Stimulated activated CD8-positive, alpha-beta memory T cell treated with anti-CD3 and anti-CD28 coated beads, Interleukin-2, amount 100 ng/mL, for 48 hours (primary cell): ENCODE results near the gene PAN2.

ENCODE experiments used
- DNase-seq, 2 donors: peaks; one replicate each; pipeline ENCODE4 v3.0.0-alpha.2; 2020; ENCODE audit warnings: low read depth in 2 of 2

PAN2 gene, protein sequence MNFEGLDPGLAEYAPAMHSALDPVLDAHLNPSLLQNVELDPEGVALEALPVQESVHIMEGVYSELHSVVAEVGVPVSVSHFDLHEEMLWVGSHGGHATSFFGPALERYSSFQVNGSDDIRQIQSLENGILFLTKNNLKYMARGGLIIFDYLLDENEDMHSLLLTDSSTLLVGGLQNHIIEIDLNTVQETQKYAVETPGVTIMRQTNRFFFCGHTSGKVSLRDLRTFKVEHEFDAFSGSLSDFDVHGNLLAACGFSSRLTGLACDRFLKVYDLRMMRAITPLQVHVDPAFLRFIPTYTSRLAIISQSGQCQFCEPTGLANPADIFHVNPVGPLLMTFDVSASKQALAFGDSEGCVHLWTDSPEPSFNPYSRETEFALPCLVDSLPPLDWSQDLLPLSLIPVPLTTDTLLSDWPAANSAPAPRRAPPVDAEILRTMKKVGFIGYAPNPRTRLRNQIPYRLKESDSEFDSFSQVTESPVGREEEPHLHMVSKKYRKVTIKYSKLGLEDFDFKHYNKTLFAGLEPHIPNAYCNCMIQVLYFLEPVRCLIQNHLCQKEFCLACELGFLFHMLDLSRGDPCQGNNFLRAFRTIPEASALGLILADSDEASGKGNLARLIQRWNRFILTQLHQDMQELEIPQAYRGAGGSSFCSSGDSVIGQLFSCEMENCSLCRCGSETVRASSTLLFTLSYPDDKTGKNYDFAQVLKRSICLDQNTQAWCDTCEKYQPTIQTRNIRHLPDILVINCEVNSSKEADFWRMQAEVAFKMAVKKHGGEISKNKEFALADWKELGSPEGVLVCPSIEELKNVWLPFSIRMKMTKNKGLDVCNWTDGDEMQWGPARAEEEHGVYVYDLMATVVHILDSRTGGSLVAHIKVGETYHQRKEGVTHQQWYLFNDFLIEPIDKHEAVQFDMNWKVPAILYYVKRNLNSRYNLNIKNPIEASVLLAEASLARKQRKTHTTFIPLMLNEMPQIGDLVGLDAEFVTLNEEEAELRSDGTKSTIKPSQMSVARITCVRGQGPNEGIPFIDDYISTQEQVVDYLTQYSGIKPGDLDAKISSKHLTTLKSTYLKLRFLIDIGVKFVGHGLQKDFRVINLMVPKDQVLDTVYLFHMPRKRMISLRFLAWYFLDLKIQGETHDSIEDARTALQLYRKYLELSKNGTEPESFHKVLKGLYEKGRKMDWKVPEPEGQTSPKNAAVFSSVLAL

DNA sequence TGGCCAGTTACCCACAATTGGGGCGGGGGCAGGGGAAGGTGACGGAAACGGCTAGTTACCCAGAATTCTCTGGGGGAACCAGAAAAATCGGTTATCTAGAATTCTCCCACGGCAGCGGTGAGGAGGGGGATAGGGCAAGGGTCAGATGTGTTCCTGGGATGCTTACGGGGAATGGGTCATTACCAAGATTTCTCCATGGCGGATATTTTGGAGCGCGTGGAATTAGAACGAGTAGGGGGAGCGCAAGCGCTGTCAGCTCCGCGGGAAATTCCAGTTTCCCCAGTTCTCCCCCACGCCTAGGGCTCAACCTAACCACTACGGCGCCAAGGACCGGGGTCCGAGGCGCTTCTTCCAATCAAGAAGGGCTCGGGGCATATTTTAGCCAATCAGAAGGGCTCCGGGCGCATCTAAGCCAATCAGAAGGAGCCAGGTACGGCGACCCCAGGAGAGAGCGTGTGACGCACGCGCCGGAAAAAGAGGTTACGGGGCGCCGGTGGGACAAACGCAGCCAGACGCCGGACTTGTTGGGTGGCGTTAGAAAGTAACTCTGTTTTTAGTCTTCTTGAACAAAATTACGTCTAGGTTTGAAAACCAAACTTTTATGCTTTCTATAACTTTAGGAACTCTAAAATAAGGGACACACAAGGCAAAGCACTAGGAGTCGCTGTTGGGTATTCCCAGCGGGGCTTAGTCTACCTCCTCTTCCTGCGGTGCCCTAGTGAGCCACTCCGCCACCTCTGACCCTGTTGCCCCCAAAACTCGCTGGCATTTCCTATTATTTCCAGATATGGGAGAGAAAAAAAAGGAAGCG lies at the start of gene PAN2:
Gene PAN2 (minus strand): TSS at position 322 of the 811 bp plus-strand sequence. CDS start 906 bp downstream, outside the sequence.
- peak; percentile 83 to 88 for DNase-seq

DNA sequence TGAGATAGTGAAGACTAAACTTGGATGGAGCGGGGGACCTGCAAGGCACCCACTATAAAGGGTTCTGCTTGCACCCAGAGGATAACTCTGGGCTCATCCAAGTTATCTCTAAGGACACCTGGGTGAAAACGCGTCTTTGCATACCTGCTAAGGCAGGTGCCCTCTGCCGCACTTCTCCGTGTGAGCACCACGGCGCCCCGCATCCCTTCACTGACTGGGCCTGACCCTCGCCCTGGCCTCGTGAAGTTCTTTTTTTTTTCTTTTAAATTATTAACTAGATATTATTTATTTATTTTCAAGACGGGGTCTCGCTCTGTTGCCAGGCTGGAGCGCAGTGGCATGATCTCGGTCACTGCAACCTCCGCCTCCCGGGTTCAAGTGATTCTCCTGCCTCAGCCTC lies 48.8 kb upstream of the PAN2 start:
- DNase-seq: no peak

DNA sequence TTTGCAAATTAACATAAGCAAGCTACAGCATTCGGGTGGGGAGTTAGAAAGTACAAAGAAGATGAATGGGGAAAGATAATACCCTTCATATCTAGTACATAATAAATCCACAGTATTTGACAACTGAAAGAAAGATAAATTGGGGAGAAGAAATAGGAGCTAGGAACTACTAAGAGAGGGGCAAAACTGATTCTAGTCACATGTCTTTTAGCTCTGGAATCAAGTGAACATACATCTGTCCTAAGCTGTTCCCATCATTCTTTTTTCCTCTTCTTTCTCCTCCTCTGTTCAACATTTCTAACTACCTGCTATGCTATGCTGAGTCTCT lies 44.2 kb upstream of the PAN2 start:
- DNase-seq: no peak

DNA sequence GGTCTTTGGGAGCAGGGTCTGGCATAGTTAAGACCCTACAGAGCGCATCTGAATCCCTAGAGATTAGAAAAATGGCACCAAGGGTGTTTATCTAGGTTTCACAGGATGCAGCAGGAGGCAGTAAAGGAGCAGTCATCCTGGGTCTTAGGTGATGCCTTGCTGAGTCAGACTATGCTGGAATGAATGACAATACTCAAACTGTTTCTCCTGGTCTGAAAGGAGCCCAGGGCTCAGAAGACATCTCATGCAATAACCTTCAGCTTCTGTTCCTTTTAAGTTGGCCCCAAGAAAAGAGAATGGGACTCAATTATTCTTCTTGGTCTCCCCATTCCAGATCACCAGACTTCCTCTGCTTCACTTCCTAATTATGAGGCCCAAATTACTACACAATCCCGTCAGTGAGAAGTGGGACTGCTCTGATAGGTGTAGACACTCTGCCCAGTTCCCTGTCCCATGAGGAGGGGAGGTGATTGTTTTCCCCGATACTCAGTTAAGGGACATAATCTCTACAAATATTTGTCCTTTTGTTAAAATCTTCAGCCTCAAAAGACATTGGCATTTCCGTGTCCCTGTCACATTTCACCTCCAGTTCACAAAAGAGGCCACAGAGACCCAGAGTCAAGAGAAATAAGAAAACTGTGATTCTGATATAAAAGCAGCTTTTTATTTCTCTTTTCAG lies 43.6 kb upstream of the PAN2 start:
- no peak for DNase-seq

DNA sequence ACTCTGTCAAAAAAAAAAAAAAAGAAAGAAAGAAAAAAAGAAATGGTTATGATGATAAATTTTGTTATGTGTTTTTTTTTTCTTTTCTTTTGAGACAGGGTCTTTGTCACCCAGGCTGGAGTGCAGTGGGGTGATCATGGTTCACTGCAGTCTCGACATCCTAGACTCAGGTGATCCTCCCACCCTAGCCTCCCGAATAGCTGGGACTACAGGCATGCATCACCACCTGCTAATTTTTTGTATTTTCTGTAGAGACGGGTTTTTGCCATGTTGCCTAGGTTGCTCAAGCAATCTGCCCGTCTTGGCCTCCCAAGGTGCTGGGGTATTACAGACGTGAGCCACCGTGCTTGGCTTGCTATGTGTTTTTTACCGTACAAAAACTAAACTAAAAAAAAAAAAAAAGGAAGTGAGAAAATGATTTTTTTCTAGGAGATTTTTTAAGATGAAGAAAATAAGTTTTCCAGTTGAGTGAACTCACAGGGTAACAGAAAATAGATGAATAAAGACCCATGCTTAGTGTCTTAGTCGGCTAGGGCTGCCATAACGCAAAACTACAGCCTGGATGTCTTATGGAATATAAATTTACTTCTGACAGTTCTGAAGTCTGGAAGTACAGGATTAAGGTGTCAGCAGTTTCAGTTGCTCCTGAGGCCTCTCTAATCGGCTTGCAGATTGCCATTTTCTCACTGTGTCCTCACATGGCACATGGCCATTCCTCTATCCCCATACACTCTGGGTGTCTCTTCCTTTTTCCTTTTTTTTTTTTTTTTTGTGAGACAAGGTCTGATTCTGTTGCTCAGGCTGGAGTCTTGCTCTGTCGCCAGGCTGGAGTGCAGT lies 42.0 kb upstream of the PAN2 start:
- DNase-seq: no peak

DNA sequence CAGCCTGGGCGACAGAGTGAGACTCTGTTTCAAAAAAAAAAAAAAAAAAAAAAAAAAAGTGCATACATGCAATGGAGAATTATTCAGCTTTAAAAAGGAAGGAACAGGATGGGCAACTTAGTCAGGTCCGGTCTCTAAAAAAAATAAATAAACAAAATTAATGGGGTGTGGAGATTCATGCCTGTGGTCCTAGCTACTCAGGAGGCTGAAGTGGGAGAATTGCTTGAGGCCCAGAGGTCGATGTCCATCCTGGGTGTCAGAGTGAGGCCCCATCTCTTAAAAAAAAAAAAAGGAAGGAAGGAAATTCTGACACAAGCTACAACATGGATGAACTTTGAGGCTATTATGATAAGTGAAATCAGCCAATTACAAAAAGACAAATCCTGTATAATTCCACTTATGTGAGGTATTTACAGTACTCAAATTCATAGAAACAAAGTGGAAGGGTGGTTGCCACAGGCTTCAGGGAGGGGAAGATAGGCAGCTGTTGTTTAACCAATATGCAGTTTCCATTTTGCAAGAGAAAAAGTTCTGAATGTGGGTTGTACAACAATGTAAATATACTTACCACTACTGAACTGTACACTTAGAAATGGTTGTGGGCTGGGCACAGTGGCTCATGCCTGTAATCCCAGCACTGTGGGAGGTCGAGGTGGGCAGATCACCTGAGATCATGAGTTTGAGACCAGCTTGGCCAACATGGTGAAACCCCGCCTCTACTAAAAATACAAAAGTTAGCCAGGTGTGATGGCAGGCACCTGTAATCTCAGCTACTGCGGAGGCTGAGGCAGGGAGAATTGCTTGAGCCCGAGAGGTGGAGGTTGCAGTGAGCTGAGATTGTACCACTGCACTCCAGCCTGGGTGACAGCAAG lies 41.2 kb upstream of the PAN2 start:
- no peak for DNase-seq

DNA sequence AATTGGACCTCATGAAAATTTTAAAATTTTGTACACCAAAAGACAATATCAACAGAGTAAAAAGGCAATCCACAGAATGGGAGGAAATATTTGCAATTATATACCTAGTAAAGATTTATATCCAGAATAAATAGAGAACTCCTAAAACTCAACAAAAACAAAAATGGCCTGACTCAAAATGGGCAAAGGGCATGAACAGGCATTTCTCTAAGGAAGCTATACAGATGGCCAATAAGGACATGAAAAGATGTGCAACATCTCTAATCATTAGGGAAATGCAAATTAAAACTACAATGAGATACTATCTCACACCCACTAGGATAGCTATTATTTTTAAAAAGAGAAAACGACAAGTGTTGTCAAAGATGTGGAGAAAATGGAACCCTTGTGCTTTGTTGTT lies 39.7 kb upstream of the PAN2 start:
- no peak for DNase-seq

DNA sequence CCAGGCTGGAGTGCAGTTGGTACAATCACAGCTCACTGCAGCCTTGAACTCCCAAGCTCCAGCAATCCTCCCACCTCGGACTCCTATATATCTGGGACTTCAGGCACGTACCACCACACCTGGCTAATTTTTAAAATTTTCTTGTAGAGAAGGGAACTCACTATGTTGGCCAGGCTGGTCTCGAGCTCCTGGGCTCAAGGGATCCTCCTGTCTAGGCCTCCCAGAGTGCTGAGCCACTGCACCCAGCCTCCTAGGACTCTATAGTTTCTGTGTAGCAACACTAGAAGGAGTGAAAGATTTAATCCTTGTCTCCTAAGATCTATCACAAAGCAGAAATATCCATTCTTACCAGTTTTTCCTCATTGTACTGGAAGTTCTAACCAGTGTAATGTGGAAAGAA lies 33.1 kb upstream of the PAN2 start:
- no peak for DNase-seq

DNA sequence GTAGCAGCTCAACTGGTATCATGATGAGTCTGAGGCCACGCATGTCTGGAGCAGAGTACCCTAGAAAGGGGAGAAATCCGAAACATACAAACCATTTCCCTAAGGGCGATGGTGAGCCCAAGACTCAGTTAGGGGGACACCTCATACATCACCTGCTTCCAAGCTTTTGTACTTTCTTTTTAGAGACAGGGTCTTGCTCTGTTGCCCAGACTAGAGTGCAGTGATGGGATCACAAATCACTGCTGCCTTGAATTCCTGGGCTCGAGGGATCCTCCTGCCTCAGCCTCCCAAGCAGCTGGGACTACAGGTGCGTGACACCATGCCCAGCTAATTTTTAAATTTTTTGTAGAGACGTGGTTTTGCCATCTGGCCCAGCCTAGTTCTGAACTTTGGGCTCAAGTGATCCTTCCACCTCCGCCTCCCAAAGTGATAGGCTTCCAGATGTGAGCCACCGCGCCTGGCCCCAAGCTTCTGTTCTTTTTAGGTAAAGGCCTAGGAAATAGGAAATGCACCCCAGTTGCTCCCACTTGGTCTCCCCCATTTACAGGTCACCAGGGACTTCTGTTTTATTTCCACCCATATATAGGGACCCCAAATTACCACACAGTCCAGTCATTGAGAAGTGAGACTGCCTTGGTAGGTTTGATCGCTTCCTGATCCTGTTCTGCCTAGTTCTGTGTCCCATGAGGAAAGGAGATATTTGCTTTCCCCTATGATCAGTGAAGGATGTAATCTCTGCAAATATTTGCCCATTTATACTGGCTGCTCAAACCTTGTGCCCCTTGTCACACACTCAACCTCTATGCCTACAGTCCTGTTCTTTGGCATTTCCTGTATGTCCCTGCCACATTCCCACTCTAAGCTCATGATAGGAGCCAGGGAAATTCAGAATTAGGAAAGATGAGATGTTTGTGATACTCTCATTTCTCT lies 28.6 kb upstream of the PAN2 start, which contains the start of gene APOF:
Gene APOF (minus strand): TSS at position 728 of the 930 bp plus-strand sequence. CDS start 112 bp downstream, at position 616.
- no peak for DNase-seq

DNA sequence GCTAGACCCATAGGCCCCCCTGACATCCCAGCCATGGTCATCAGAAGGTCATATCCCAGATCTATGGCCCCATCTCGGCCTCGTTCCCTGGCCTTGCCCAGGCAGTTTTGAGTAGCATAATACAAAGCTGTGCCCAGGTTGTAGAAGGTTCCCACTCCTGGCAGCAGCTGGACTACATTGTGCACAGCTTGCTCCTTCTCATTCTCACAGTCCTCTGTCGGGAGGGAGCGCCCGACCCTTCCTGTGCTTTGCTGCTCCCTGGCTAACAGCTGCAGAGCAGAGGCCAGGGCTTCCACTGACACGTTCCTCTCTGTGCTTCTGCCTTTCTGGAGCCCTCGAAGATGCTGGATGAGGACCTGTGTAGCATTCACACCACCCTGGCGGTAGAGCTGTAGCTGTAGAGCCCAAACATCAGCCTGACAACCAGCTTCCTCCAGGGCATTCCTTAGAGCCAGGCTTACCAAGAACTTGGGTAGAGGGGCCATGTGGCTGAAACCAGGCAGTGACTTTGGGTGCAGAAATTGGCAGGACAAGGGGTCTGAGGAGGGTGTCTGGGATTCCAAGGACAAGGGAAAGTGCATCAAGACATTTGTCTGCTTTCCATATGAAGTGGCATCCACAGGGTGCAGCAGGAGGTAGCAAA lies 27.8 kb upstream of the PAN2 start:
- no peak for DNase-seq

DNA sequence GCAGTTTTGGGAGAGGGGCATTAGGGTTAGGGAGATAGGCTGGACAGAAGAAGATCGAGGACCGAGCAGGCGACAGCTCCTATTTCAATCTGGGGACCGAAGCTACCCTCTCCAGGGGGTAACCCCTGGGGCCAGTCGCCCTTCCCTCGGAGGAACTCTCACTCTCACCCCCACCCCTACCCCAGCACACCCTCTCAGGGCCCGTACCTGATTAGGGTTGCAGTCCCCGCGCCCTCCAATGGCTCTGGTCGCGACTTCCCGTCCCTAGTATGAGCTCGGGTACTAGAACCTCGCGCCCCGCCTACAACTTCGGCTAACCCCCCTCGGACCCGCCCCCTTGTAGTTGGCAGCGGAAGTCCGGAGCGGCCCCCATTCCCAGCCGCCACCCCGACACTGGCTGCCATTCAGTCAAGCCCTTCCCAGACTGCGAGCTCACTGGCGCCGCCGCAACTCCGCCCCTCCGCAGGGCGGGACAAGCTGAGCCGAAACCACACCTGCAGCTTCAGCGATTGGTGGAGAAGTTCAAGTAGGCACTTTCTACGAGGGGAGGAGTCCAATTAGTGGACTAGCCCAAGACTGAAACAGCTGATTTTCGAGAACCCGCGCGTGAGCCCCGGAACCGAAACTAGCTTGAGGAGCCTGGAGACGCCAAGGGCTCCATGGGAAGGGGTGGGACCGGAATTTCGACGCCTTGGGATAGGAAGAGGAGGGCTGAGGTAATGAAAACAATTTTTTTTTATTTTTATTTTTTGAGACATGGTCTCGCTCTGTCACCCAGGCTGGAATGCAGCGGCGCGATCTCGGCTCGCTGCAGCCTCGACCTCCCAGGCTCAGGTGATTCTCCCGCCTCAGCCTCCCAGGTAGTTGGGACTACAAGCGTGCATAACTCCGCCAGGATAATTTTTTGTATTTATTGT lies 26.3 kb upstream of the PAN2 start, which contains the start of gene STAT2:
Gene STAT2 (minus strand): TSS at position 257 of the 917 bp plus-strand sequence. CDS start 3,536 bp downstream, outside the sequence.
- peak; percentile 98 to 99 for DNase-seq

DNA sequence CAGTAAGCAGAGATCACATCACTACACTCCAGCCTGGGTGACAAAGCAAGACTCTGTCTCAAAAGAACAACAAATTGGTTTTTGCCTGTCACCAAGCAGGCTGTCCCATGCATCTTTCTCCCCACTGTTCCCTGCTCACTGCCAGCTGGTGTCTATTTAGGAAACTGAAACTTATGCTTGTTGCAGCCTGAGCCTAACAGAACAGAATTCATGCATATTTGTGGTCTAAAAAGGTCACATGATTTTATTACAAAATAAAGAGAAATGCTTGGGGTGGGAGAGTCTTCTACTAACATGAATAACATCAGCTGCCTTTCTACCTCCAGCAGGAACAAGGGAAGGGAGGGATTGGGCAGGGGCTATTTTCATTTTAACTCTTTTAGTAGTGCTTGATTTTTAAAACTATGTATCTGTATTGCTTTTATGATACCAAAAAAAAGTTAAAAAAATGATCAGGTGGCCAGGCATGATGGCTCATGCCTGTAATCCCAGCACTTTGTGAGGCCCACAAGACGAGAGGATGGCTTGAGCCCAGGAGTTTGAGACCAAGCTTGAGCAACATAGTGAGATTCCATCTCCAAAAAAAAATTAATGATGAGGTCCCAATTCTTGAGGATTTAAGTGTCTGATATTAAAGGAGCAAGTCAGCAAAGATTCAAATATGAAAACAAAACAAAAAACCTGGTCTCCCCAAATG lies 25.2 kb upstream of the PAN2 start:
- no peak for DNase-seq

DNA sequence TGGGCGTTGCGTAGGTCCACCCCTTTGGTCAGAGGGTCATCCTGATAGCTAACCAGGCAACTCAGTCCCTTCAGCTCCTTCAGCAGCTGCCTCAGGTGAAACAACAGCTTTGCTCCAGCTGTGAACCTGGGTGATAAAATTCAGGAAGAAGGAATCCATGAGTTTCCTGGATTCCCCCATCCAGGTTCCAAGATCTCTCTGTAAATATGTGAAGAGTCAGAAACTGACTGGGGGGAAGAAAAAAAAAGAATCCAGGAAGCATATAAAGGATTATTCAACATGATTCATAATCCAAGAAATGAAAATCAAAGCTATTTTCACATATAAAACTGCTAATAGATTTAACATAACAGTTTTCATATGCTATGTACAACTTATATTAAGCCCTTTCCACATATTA lies 17.5 kb upstream of the PAN2 start:
- DNase-seq: no peak

DNA sequence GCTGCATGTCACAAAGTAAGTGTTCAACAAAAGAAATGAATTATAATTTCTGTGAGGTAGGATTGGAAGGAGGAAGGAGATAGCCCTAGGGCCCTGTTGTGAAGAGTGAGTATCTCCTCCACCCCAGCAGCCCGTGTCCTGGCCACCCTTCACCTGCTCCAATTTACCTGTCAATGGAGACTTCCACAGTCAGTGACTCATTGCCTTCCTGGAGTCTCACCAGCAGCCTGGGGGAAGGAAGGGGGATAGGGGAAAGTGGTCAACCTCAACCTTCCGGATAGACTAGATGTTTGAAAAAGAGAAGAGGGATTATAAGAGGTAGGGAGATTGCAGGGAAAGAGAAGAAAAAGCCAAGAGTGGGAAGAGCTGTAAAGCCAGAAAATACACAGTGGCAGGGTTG lies 16.9 kb upstream of the PAN2 start:
- DNase-seq: no peak

DNA sequence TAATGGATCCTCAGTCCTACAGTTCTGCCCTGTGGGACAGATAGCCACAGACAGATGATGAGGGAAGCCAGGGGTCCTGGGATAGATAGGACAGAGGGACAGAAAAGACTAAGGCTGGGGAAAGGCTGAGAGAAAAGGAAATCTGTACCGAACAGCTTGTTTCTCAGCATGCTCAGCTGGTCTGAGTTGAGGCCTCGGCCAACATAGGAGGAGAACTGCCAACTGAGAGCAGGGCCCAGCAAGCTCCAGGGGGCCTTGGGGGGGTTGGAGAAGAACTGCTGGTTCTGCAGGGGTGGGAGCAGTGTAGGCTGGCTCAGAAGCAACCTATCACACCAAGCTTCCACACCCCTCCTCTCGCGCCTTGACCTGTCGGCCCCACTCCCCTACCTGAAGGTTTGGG lies 15.0 kb upstream of the PAN2 start:
- no peak for DNase-seq
